Bronchial epithelial cell (primary cell): ENCODE data around the gene TMEM72. TPM values are rescaled to one million over a fixed set of nuclear protein-coding genes. Genes with fewer than 3 reads are reported as not detected.
A peak's percentile ranks its signal among the peaks of the same experiment; 100 is the strongest.

Experiments used
- DNase-seq: peaks from one replicate; pipeline ENCODE4 v3.0.0-alpha.2; 2010; ENCODE audit warnings: low read depth
- FAIRE-seq: peaks from 2 replicates; lab custom pipeline; 2011; peaks lifted over from hg19 to GRCh38; lab: Jason Lieb, UNC
- H3K27me3 ChIP-seq: 2 replicates; pipeline ENCODE4 v1.5.1; 2011; ENCODE audit warnings: low read length; ENCODE audit not compliant: control insufficient read depth, insufficient read depth
- H3K36me3 ChIP-seq: 2 replicates; pipeline ENCODE4 v1.5.1; 2011; ENCODE audit warnings: low read length; ENCODE audit not compliant: control insufficient read depth, insufficient read depth
- H3K4me3 ChIP-seq: 2 replicates; pipeline ENCODE4 v1.5.1; 2011; ENCODE audit warnings: mild to moderate bottlenecking, low read depth, low read length, control low read depth
- CTCF ChIP-seq: IDR thresholded peaks from 2 replicates; pipeline ENCODE4 v1.5.1; 2011; ENCODE audit warnings: mild to moderate bottlenecking, moderate library complexity, low read length, control low read depth, inconsistent platforms; ENCODE audit not compliant: insufficient read depth, severe bottlenecking
- total RNA-seq: library from RNA; depleted of rRNA; stranded (reverse); fragments of >200 nt; gene quantifications from 2 replicates; pipeline ENCODE4 v1.2.1, GENCODE V29; 2014

Gene TMEM72
- total RNA-seq, 1 donor from 2014 or later = not detected

- DNase-seq = no peak
- Histone ChIP-seq H3K36me3 (no peaks in the 10 kb centered on the region), H3K4me3 (no peak overlapping the region), H3K27me3 (no peaks in the 10 kb centered on the region)
- TF ChIP-seq CTCF = no peak
- no peak for FAIRE-seq
Observed at GRCh38 chr10:44933451-44934321, 22.5 kb downstream of the TMEM72 start.

- Histone ChIP-seq H3K4me3 (no peak overlapping the region), H3K27me3 (no peaks in the 10 kb centered on the region), H3K36me3 (no peaks in the 10 kb centered on the region)
- no peak for TF ChIP-seq CTCF
- FAIRE-seq (no peak), DNase-seq (no peak)
Observed at GRCh38 chr10:44934416-44935200, 23.5 kb downstream of the TMEM72 start.

GRCh38 chr10:44935201-44935965 is 24.2 kb downstream of the TMEM72 start:
- no peak overlapping the region for H3K4me3 ChIP-seq
- DNase-seq (peak; percentile 52), FAIRE-seq (no peak)
- no peaks in the 10 kb centered on the region for H3K27me3 ChIP-seq
- no peak for TF ChIP-seq CTCF
- no peaks in the 10 kb centered on the region for H3K36me3 ChIP-seq

GRCh38 chr10:44935966-44936295 is 24.8 kb downstream of the TMEM72 start:
- TF ChIP-seq CTCF = no peak
- DNase-seq = no peak
- Histone ChIP-seq H3K27me3 (no peaks in the 10 kb centered on the region), H3K4me3 (no peak overlapping the region), H3K36me3 (no peaks in the 10 kb centered on the region)
- no peak for FAIRE-seq

- Histone ChIP-seq H3K4me3 (no peak overlapping the region), H3K27me3 (no peaks in the 10 kb centered on the region), H3K36me3 (no peaks in the 10 kb centered on the region)
- FAIRE-seq = no peak
- no peak for TF ChIP-seq CTCF
- DNase-seq = no peak
Observed at GRCh38 chr10:44936314-44936975, 25.3 kb downstream of the TMEM72 start.
